Activated CD4-positive, alpha-beta T cell treated with anti-CD3 and anti-CD28 coated beads, Interleukin-2, amount 50 U/mL, for 24 hours (primary cell): ENCODE measurements around the gene CTTNBP2NL.

ENCODE experiments used
- DNase-seq, 2 donors: peaks; one replicate each; pipeline ENCODE4 v3.0.0-alpha.2; 2020; ENCODE audit warnings: low read depth in 1 of 2, low spot score in 1 of 2

The CTTNBP2NL gene

GRCh38 chr1:112505878-112506277 lies 109.9 kb downstream of the CTTNBP2NL start:
- no peak for DNase-seq

- no peak for DNase-seq
Measured at GRCh38 chr1:112506306-112506705, 110.3 kb downstream of the CTTNBP2NL start.

DNA sequence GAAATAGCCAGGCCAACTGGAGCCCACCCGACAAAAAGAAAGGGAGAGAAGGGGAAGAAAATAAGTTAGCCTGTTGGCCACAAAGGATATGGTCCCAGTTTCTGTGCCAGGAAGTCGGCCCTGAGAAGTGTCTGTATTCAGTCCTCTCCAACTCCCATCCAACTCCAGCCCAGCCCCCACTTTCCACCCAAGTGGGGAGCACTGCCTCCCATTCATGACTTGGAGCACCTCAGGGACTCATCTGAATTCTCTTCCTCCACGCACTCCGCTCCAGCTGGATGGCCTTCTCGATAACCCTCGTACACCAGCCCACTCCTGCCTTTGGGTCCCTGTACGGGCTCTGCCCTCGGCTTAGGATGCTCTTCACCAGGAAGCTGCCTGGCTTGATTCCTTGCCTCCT lies 110.7 kb downstream of the CTTNBP2NL start:
- DNase-seq = no peak

DNA sequence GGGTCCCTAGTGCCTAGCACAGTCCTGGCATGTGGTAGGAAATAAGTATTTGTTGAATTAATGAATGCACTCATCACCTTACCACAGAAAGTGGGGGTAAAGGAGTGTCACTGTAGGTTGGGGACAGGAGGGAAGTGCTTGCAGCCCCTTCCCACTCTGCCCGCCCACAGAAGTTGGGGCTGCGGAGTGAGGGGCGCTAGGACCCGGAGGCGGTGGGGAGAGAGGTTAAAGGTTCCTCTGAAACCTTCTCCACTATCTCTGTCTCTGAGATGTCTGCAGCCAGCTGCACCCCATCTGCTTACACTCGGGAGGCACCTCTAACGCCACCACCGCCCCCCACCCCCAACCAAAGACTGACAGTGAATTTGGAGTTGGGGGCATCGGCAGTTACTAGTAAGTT lies 111.3 kb downstream of the CTTNBP2NL start:
- no peak for DNase-seq

GRCh38 chr1:112507921-112508277 lies 111.9 kb downstream of the CTTNBP2NL start:
- DNase-seq = no peak

- peak; percentile 21 to 25 for DNase-seq
Measured at GRCh38 chr1:112508278-112509004, 112.4 kb downstream of the CTTNBP2NL start, which contains the start of gene WNT2B. Gene WNT2B (plus strand): TSS chr1:112508965. CDS start chr1:112509263, 298 bp downstream.

GRCh38 chr1:112509005-112509659 lies 113.1 kb downstream of the CTTNBP2NL start:
- DNase-seq = no peak

DNA sequence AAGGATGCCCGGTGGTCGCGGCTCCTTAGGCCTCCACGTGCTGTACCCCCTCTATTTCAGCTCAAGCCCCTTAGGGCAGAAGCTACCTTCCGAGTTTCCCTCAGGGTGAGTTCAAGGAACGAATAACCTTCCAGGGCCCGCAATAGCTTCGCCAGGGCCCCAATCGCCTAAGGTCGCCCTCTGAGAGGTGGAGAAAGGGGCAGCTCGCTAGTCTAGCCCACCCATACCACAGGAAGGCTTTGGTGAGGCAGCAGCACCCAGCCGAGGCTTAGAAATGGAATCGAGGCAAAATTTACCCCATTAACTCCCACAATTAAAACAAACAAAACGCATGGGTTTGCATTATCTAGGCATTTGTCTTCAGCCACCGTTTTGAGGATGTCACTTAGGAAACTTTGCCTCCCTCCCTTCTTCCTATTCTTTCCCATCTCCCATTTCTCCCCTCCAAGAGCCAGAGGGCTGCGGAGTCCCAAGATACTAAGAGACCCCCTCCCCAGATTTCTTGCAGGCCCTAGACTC lies 113.7 kb downstream of the CTTNBP2NL start:
- DNase-seq = no peak

GRCh38 chr1:112510340-112510739 lies 114.3 kb downstream of the CTTNBP2NL start:
- DNase-seq = no peak
